Hypothalamus (tissue), 51 donors: ENCODE measurements around the gene ETV4.
A peak's percentile ranks its signal among the peaks of the same experiment; 100 is the strongest.

Source experiments
- DNase-seq, 51 donors: peaks; one replicate each; lab custom pipeline; 2025; lab: John Stamatoyannopoulos, UW

Gene ETV4

DNA sequence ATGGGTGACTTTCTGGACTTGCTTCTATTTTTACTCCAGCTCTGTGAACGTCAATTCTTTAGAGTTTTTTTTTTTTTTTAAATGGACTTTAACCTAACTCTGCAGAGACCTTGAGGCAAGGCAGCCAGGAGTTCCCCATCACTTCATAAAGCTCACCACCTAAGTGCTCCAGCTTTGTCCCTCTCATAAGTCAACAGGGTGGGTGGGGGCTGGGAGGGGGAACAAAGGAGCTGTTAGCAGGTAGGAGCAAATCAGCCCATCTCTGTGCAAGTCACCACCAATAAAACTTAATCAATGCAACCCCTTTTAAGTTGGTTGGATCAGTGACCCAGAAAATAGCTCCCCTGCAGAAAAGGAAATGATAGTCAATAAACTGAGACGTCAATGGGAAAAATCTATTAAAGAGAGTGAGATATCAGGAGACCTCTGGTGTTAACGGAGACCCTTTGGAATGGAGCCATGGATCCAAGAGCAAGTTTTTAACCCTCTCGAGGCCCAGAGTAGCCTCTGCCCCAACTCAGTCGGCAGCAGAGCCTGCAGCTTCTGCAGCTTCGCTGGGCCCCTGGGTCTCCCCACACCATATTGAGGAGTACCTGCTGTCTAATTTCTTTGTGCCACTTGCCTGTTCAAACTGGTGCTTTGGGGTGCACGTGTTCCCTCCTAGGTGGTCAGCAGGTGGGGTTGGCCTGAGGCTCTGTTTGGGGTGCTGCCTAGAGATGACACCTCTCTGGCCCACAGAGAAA, 27.6 kb upstream of the ETV4 start:
- DNase-seq = no peak

DNA sequence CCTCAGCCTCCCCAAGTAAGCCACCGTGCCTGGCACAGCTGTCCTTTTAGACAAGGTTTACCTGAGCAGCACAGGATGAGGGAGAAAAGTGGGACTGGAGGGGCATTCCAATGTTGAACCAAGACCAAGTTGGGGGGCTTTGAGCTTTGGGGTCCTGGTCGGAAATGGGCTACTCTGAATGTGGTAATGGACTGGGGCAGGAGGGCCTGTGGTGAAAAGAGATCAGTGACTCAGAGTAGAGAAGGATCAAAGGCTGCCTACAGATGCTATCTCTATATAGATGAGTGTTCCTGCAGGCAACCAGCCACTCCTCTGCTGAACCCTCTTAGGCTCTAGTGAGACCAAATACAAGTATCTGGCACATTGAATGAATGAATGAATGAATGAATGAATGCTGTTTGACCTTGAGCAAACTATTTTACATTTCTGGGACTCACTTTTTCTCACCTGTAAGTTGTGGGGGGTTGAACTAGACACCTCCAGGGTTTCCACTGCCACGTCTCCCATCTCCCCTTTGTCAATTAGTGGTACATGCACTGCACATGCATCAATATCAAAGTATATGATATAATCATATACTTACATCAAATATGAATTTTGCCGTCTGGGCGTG, 26.3 kb upstream of the ETV4 start:
- DNase-seq = no peak

DNA sequence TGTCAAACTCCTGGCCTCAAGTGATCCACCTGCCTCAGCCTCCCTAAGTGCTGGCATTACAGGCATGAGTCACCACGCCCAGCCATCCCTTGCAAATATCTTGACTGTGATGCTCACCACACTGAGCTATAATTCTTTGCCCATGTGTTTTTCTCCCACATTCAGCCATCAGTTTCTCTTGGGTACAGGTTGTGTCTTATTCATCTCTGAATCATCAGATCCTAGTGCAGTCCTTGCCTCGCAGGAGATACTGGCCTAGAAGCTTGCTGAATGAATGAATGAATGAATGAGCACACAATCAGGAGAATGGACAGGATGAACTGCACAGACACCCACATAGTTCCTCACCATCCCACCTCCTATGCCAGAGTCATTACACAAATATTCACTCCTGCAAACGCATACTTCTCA, 24.4 kb upstream of the ETV4 start:
- DNase-seq = peak in 2 of 51 donors; percentile 5 to 37

GRCh38 chr17:43568506-43569082, 22.5 kb upstream of the ETV4 start:
- no peak for DNase-seq

DNA sequence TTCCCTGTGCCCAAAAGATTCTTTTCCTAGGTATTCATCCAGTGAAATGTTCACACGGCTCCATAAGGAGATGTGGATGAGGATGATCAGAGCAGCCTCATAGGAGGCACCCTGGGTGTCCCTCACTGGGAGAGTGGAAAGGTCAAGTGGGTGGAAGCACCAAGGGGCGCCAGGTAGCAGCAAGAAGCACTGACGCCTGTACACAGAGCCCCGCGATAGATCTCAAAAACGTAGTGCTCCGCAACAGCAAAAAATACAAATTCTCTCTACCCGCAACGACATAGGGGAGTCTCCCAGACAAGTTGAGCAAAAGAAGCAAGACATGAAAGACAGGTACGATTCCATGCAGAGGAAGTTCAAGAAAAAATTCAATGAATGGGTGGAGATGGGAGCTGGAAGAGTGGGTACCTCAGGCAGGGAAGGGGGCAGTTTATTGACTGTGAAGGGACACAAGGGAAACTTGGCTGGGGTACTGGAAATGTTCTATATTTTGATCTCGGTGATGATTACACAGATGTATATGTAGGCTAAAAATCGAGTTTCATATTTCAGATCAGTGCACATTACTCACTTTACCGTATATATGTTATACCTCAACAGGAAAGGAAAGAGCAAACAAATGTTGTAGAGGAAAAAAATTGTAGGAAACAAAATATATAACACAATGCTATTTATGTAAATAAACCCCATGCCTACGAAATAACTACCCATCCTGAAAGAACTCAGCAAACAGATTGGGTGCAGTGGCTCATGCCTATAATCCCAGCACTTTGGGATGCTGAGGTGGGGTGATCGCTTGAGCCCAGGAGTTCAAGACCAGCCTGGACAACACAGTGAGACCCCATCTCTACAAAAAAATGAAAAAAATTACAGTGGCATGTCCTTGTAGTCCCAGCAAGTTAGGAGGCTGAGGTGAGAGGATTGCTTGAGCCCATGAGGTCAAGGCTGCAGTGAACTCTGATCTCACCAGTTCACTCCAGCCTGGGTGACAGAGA, 17.8 kb upstream of the ETV4 start:
- DNase-seq = no peak

- DNase-seq = no peak
Measured at GRCh38 chr17:43562679-43563599, 16.8 kb upstream of the ETV4 start.

DNA sequence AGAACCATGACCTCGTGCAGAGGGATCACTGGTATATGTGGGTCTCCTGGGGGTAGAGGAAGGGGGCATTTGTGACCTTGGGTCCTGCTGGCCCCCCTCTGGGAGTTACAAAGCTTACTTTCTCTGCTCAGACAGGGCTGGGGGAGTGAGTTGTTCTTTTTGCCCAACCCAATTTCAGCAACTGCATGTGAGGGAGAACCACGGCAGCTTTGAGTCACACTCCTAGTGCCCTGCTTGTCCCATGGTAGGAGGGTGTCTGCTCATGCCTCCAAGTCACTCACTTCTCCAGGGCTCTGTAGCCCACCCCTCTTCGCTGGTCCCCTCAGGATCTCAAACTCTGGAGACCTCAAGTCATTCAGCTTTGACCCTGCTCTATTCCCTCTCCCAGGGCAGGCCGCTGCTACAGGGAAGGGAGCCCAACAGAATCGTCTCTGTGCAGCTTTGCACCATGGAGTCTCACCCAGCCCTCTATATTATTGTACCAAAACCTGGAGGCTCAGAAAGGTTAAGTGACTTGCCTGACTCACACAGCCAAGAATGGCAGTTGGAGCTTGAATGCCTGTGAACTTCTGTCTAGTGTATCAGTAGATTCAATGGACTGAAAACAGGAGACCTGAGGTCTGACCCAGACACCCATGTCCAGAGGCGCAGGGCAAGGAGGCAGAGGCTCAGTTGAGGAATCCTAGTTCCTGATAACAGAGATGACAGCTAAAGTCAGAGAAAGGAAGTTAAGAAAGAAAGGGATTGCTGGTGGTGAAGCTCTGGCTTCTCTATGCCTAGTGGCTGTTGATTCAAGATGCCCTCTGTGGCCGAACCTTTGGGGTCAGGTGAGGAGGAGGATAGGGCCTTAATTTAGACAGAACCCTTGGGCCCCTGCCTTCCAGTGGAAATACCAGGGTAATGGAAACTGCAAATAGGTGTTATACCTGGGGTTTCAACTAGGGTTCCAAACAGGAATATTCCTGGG, 14.6 kb upstream of the ETV4 start:
- DNase-seq = no peak

DNA sequence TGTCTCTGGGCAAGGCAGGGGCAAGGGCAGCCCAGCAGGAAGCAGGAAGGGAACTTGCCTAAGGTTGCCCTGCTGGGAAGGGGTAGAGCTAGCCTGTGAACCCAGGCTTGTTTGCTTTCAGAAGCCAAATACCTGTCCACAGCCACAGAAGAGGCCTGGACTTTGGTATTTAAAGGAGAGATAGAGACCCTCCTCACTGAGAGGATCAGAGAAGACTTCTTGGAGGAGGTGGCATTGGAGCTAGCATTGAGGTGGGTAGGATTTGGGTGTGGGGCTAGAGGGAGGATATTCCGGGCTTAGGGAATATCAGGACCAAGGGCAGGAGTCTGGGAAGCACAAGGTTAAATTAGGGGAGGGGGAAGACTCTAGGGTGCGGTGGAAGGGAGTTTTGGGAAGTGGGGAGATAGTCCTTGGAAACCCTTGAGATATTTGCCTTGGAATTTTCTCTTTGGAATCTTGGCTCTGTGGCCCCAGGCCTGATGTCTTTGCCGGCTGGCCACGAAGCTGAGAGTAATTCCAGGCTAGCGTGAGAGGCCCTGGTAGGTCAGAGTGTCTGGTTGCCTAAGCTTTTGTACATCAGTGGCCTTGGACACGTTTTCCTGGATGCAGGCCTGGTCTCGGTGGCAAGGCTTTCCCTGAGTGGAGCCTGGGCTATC, 13.1 kb upstream of the ETV4 start:
- DNase-seq = no peak

DNA sequence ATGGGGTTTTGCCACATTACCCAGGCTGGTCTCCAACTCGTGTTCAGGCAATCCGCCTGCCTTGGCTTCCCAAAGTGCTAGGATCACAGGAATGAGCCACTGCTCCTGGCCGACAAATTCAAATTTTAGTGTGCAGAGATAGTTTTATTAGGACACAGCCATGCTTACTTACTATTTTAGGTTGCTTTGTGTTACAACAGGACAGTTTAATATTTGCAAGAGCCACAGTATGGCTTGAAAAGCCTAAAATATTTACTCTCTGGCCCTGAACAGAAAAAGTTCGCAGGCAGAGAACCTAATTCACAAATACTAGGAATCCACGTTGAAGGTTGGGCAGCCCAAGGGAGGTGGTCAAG, 12.6 kb upstream of the ETV4 start:
- DNase-seq = no peak

DNA sequence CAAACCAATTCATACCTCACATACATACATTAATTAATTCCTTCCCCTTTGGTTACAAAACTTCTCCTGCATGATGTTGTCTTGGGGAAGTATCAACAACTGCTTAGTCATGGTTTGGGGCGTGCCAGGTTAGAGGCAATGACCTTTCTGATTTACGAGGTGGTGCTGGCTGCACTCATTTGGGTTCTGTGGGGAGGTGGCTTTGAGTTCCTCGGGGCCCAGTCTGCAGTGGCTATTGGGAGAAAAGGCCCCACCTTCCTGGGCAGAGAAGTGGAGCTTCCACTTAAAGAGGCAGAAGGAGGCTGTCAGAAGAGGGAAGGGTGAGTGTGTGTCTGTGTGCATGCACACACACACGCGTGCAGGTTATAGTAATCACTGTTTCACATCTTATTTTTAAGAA, 10.2 kb upstream of the ETV4 start:
- no peak for DNase-seq

DNA sequence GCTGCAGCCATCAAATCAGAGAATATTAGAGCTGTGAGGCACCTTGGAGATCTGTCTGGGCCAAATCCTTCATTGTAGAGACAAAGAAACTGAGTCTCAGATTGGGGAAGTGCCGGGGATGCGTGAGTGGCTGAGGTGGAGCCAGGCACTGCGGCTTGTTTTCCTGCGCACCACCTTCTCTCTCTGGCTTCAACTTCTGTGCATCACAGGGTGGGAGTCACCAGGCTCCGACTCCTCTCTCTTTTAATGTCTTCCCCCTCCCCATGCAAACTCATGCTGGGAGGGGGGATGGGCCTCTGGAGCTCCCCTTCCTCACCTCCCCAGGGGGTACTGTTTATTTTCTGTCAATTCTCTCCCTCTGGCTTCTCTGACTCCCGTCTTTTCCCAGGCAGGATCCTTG, 8.7 kb upstream of the ETV4 start:
- DNase-seq = no peak

GRCh38 chr17:43553573-43553972, 7.4 kb upstream of the ETV4 start:
- no peak for DNase-seq

GRCh38 chr17:43552229-43552837, 6.2 kb upstream of the ETV4 start:
- no peak for DNase-seq

GRCh38 chr17:43550754-43551153, 4.6 kb upstream of the ETV4 start:
- no peak for DNase-seq

DNA sequence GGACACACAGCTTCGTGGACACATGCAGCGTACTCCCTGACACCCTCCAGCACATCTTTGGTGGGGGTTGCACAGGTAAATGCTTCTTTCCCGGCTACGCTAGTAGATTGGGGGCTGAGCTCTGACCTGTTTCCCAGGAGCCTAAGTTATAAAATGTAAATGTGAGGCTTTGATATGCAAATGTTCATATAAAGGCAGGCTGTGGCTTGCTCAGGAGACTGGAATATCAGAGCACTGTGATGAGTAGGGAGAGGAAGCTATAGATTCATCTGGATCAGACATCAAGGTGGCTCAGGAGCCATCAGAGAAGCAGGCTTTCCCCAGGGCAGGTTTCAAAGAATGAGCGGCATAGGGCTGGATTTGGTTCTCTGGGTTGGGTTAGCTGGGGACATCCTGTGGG, 3.4 kb upstream of the ETV4 start:
- DNase-seq = no peak

DNA sequence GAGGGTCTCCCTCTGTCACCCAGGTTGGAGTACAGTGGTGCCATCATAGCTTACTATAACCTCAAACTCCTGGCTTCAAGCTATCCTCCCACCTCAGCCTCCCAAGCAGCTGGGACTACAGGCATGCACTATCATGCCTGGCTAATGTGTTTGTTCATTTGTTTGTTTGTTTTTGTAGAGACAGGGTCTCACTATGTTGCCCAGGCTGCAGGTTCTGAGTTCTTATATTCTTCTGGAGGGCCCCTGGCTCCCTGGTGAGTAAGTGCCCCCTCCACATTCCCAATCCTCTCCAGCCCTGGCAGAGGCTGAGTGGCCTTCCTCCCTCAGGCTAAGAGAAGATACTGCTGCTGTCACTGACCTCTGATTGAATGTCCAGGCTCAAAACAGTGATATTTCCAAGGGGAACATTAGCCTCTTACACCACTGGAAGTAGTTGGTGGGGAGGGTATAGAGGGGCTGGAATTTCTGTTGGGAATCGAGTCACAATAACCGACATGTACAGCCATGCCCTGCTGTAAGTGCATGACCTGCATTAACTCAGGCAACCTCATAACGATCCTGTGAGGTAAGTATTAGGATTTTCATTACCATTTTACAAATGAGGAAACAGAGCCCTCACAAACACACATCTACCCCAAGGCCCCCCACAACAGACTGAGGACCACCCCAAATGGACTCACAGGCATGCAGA, 2.7 kb upstream of the ETV4 start:
- DNase-seq = no peak

- DNase-seq = no peak
Measured at GRCh38 chr17:43547659-43548256, 1.6 kb upstream of the ETV4 start.
